MCF 10A (cell line): ENCODE measurements around the gene M1AP. TPM values are rescaled to one million over a fixed set of nuclear protein-coding genes. Genes with fewer than 3 reads are reported as not detected.
"Not testable (repeated sequence)": the region's sequence is repeated elsewhere in the genome, so short reads cannot be mapped to it uniquely, and the experiment has no call there.

Experiments
- BruUV-seq: library from RNA; stranded (reverse); fragments of 400-500 nt; replicated peaks from 2 replicates; lab custom pipeline; 2021; lab: Mats Ljungman, UMichigan
- CTCF ChIA-PET: fragments of 300-600 bp; sonication (Branson Sonifier 250); formaldehyde crosslinking; extraction: SDS; loops from one replicate; lab custom pipeline; 2021; ENCODE audit warnings: antibody characterized with exemption, inconsistent platforms; lab: Yijun Ruan, JAX
- POLR2A ChIA-PET: fragments of 300-600, 350-650 bp; sonication (Branson Sonifier 250); formaldehyde crosslinking; extraction: SDS; loops from one replicate; lab custom pipeline; 2020; ENCODE audit warnings: antibody characterized with exemption, inconsistent platforms; lab: Yijun Ruan, JAX
- DNase-seq: peaks from one replicate; pipeline ENCODE4 v3.0.0-alpha.2; 2018; ENCODE audit not compliant: unreplicated experiment
- H3K27ac Mint-ChIP-seq: one replicate; pipeline ENCODE4 v1.8.0; 2022; ENCODE audit warnings: mild to moderate bottlenecking, low read depth, mixed read lengths; ENCODE audit not compliant: unreplicated experiment
- H3K27me3 Mint-ChIP-seq: one replicate; pipeline ENCODE4 v1.8.0; 2022; ENCODE audit warnings: mixed read lengths; ENCODE audit not compliant: insufficient read depth, unreplicated experiment
- H3K36me3 Mint-ChIP-seq: one replicate; pipeline ENCODE4 v1.8.0; 2022; ENCODE audit warnings: mild to moderate bottlenecking, moderate library complexity, mixed read lengths; ENCODE audit not compliant: insufficient read depth, unreplicated experiment
- H3K4me1 Mint-ChIP-seq: one replicate; pipeline ENCODE4 v1.8.0; 2022; ENCODE audit warnings: mixed read lengths; ENCODE audit not compliant: insufficient read depth, unreplicated experiment
- H3K4me3 Mint-ChIP-seq: one replicate; pipeline ENCODE4 v1.8.0; 2022; ENCODE audit warnings: mild to moderate bottlenecking, moderate library complexity, mixed read lengths; ENCODE audit not compliant: unreplicated experiment
- H3K9me3 Mint-ChIP-seq: one replicate; pipeline ENCODE4 v1.8.0; 2022; ENCODE audit warnings: mixed read lengths; ENCODE audit not compliant: unreplicated experiment
- CTCF ChIP-seq: fragments of 200-600 bp; IDR thresholded peaks from one replicate; pipeline ENCODE4 v1.8.0; 2022; ENCODE audit warnings: antibody characterized with exemption, mild to moderate bottlenecking; ENCODE audit not compliant: unreplicated experiment
- intact Hi-C: fragments of 100-400 bp; cut with micrococcal nuclease; formaldehyde crosslinking; loops from 2 replicates; pipeline ENCODE4 v1.14.1; 2022
- total RNA-seq: library from RNA; stranded (reverse); gene quantifications from 2 replicates; pipeline ENCODE4 v1.2.3, GENCODE V29; 2022

The M1AP gene
- total RNA-seq, 1 experiment from 2014 or later, result not detected

- BruUV-seq, result no TSS peak
- DNase-seq, result no peak
- intact Hi-C loops, result no loop called here
- H3K27ac Mint-ChIP-seq, result no peak overlapping the region
- no peaks in the 10 kb centered on the region for H3K27me3 Mint-ChIP-seq
- no peak overlapping the region for H3K4me3 Mint-ChIP-seq
- ChIA-PET CTCF (no interaction called here), POLR2A (no interaction called here)
- H3K36me3 Mint-ChIP-seq, result no peaks in the 10 kb centered on the region
- no peaks in the 10 kb centered on the region for H3K9me3 Mint-ChIP-seq
- no peak for TF ChIP-seq CTCF
- H3K4me1 Mint-ChIP-seq, result no peaks in the 10 kb centered on the region
These were observed 15.2 kb downstream of the M1AP start for GRCh38 chr2:74632939-74633312.

- H3K4me1 Mint-ChIP-seq, result no peaks in the 10 kb centered on the region
- ChIA-PET POLR2A (interaction anchor here (1.8 kb wide), 1 partner anchor 13 kb away, joined by 4 read pairs; no protein-coding TSS in a partner anchor), CTCF (interaction anchor here (1.0 to 1.9 kb wide), 2 partner anchors 19 to 23 kb away, joined by 3 to 4 read pairs; no protein-coding TSS in a partner anchor)
- H3K27me3 Mint-ChIP-seq, result no peaks in the 10 kb centered on the region
- peak; percentile 20 for DNase-seq
- no peak overlapping the region for H3K4me3 Mint-ChIP-seq
- H3K36me3 Mint-ChIP-seq, result no peaks in the 10 kb centered on the region
- intact Hi-C loops, result no loop called here
- no TSS peak for BruUV-seq
- no peak overlapping the region for H3K27ac Mint-ChIP-seq
- no peak for TF ChIP-seq CTCF
- no peaks in the 10 kb centered on the region for H3K9me3 Mint-ChIP-seq
These were observed 15.8 kb downstream of the M1AP start for GRCh38 chr2:74632209-74632938.

GRCh38 chr2:74630454-74630853, 17.7 kb downstream of the M1AP start:
- H3K36me3 Mint-ChIP-seq, H3K9me3 Mint-ChIP-seq, H3K4me1 Mint-ChIP-seq, DNase-seq, H3K4me3 Mint-ChIP-seq, intact Hi-C loops, H3K27me3 Mint-ChIP-seq, BruUV-seq, H3K27ac Mint-ChIP-seq: not testable (repeated sequence)
- ChIA-PET POLR2A (interaction anchor here (1.8 kb wide), 1 partner anchor 15 kb away, joined by 4 read pairs; no protein-coding TSS in a partner anchor), CTCF (interaction anchor here (0.7 kb wide), 1 partner anchor 110 kb away, joined by 3 read pairs; no protein-coding TSS in a partner anchor)

- H3K27ac Mint-ChIP-seq, result no peak overlapping the region
- no peak for TF ChIP-seq CTCF
- H3K27me3 Mint-ChIP-seq, result no peaks in the 10 kb centered on the region
- no peaks in the 10 kb centered on the region for H3K36me3 Mint-ChIP-seq
- no TSS peak for BruUV-seq
- H3K4me1 Mint-ChIP-seq, result no peaks in the 10 kb centered on the region
- no peak for DNase-seq
- H3K9me3 Mint-ChIP-seq, result no peaks in the 10 kb centered on the region
- intact Hi-C loops, result no loop called here
- H3K4me3 Mint-ChIP-seq, result no peak overlapping the region
- ChIA-PET CTCF (interaction anchor here (0.6 kb wide), 1 partner anchor 48 kb away, joined by 4 read pairs; no protein-coding TSS in a partner anchor), POLR2A (no interaction called here)
These were observed 19.5 kb downstream of the M1AP start for GRCh38 chr2:74628538-74629105.
